Mucosa of gallbladder (tissue), 1 donor: Measurements from ENCODE around the gene TNFRSF25. TPM values are rescaled to one million over a fixed set of nuclear protein-coding genes. Genes with fewer than 3 reads are reported as not detected.

ENCODE experiments used
- DNase-seq: peaks from one replicate; pipeline ENCODE4 v3.0.0-alpha.2; 2020; ENCODE audit warnings: low spot score
- total RNA-seq: library from RNA; stranded (reverse); gene quantifications from one replicate; pipeline ENCODE4 v1.2.1, GENCODE V29; 2021
- donor health status: DM: no; HTN: no; CAD: no.

TNFRSF25 gene
- total RNA-seq, 1 donor from 2014 or later = 20.6 TPM

GRCh38 chr1:6418668-6419396 is 47.1 kb downstream of the TNFRSF25 start:
- no peak for DNase-seq

GRCh38 chr1:6417961-6418667 is 47.9 kb downstream of the TNFRSF25 start:
- DNase-seq = no peak

- no peak for DNase-seq
Measured at GRCh38 chr1:6416906-6417305, 49.1 kb downstream of the TNFRSF25 start.

GRCh38 chr1:6416295-6416656 is 49.7 kb downstream of the TNFRSF25 start:
- DNase-seq = no peak

GRCh38 chr1:6414881-6415626 is 50.9 kb downstream of the TNFRSF25 start:
- no peak for DNase-seq

- no peak for DNase-seq
Measured at GRCh38 chr1:6414443-6414844, 51.5 kb downstream of the TNFRSF25 start.

GRCh38 chr1:6412896-6413295 is 53.1 kb downstream of the TNFRSF25 start:
- no peak for DNase-seq

Other genes starting within 250 kb of the TNFRSF25 start
- gene ICMT, start 230.2 kb downstream of the TNFRSF25 start, total RNA-seq = 52.9 TPM
- gene HES3, start 222.0 kb downstream of the TNFRSF25 start, total RNA-seq = not detected
- 14.8 TPM for gene GPR153, start 205.1 kb downstream of the TNFRSF25 start, total RNA-seq
- gene ACOT7, start 72.4 kb downstream of the TNFRSF25 start, total RNA-seq = 21.4 TPM
- gene HES2, start 46.3 kb downstream of the TNFRSF25 start, total RNA-seq = 0.09 TPM
- 3.1 TPM for gene ESPN, start 41.4 kb downstream of the TNFRSF25 start, total RNA-seq
- 18.5 TPM for gene PLEKHG5, start 25.5 kb upstream of the TNFRSF25 start, total RNA-seq
- gene NOL9, start 88.3 kb upstream of the TNFRSF25 start, total RNA-seq = 24.2 TPM
- 0.49 TPM for gene TAS1R1, start 89.1 kb upstream of the TNFRSF25 start, total RNA-seq
- gene ZBTB48, start 113.8 kb upstream of the TNFRSF25 start, total RNA-seq = 55.1 TPM
- gene KLHL21, start 136.7 kb upstream of the TNFRSF25 start, total RNA-seq = 42.4 TPM
- gene PHF13, start 147.6 kb upstream of the TNFRSF25 start, total RNA-seq = 15.1 TPM
- gene THAP3, start 158.7 kb upstream of the TNFRSF25 start, total RNA-seq = 25.2 TPM
- 45.6 TPM for gene DNAJC11, start 235.6 kb upstream of the TNFRSF25 start, total RNA-seq